Measurements from ENCODE around the gene JPT2. TPM values are rescaled to one million over a fixed set of nuclear protein-coding genes. Genes with fewer than 3 reads are reported as not detected.

Gene JPT2
- total RNA-seq, 2 experiments from 2014 or later: 56.1 to 61.7 TPM

DNA sequence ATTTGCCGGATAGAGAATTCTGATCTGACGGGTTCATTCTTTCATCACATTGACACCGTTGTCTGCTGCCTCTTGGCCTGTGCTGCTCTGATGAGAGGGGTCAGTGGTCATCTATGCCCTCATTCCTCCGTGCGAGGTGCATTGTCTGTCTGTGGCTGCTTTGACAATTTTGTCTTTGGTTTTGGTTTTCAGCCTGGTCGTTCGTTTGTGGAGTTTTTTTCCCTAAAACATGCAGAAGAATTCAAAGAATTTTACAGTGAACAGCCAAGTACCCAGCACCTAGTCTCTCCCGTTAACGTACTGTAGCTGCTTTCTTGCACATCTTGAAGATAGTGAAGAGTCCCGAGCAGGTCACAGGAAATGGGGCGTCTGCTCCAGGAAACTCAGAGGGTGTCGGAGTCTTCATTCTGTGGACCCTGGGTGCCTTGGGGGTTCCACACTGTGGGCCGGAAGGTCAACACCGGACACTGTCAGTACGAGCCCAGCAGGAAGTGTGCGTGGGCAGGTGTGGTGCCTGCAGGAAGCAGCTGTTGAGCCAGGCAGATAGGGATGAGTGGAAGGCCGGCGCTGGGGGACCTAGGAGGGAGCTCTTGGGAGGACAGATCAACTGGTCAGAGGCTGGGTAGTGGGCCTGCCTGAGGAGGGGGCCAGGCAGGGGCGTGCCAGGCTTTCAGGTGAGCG lies 37.7 kb upstream of the JPT2 start:
- ChIA-PET CTCF (no interaction called here), POLR2A (no interaction called here)
- DNase-seq (no peak), ATAC-seq (no peak)
- no peaks in the 10 kb centered on the region for H3K9me3 Mint-ChIP-seq (ENCODE audit: insufficient read depth)
- no peak overlapping the region for H3K4me3 Mint-ChIP-seq
- H3K36me3 Mint-ChIP-seq (ENCODE audit: low read depth): peaks cover 48% of the 10 kb centered on the region
- H3K27me3 Mint-ChIP-seq (ENCODE audit: low read depth): no peaks in the 10 kb centered on the region
- H3K4me1 Mint-ChIP-seq (ENCODE audit: low read depth): peaks cover 9% of the 10 kb centered on the region
- no peak overlapping the region for H3K27ac Mint-ChIP-seq

DNA sequence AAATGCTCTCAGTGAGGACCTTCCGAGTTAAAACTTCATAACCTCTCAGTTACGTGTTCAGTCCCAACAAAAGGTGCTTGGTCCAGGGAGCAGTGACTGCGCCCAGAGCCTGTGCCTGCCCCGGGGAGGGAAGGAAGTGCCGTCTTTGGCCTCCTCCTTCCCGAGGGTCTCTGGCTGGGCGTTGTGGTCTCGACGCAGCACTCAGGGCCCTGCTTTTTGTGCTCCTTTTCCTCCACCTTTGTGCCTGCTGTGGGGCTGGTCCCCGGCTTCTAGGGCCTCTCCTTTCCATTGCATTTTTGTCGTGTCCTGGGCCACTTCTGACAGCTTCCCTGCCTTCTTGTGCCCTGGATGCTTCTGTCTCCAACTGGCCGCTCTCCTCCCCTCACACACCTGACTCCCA lies 36.8 kb upstream of the JPT2 start:
- CTCF ChIA-PET: no interaction called here
- peaks cover 53% of the 10 kb centered on the region for H3K36me3 Mint-ChIP-seq (ENCODE audit: low read depth)
- POLR2A ChIA-PET: no interaction called here
- ATAC-seq (no peak), DNase-seq (no peak)
- H3K4me1 Mint-ChIP-seq (ENCODE audit: low read depth): peaks cover 17% of the 10 kb centered on the region
- H3K27me3 Mint-ChIP-seq (ENCODE audit: low read depth): no peaks in the 10 kb centered on the region
- H3K4me3 Mint-ChIP-seq: no peak overlapping the region
- H3K27ac Mint-ChIP-seq: no peak overlapping the region
- H3K9me3 Mint-ChIP-seq (ENCODE audit: insufficient read depth): no peaks in the 10 kb centered on the region

GRCh38 chr16:1642148-1642547 lies 35.9 kb upstream of the JPT2 start:
- ATAC-seq: no peak
- no peak overlapping the region for H3K4me3 Mint-ChIP-seq
- H3K9me3 Mint-ChIP-seq (ENCODE audit: insufficient read depth): no peaks in the 10 kb centered on the region
- H3K36me3 Mint-ChIP-seq (ENCODE audit: low read depth): peaks cover 59% of the 10 kb centered on the region
- H3K27ac Mint-ChIP-seq: no peak overlapping the region
- H3K27me3 Mint-ChIP-seq (ENCODE audit: low read depth): no peaks in the 10 kb centered on the region
- H3K4me1 Mint-ChIP-seq (ENCODE audit: low read depth): peaks cover 24% of the 10 kb centered on the region
- no peak for DNase-seq
- ChIA-PET CTCF (no interaction called here), POLR2A (no interaction called here)

DNA sequence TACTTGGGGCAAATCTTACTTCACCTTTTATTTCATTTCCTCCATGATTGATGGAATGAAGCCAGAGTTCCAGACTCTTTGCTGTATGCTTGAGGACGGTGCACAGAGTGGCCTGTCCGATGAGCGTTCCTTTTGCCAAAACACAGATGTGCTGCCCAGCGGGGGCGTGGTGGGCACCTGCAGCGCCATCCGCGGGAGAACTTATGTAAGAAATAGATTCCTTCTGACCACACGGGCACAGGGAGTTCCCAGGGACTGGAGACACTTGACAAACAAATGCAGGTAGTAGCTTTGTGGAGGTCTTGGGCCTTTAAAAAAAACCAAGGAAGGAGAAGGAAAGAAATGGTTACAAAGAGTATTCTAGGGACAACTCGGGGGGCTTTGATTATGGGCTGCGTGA lies 35.3 kb upstream of the JPT2 start:
- H3K36me3 Mint-ChIP-seq (ENCODE audit: low read depth): peaks cover 60% of the 10 kb centered on the region
- no peaks in the 10 kb centered on the region for H3K27me3 Mint-ChIP-seq (ENCODE audit: low read depth)
- no peak overlapping the region for H3K4me3 Mint-ChIP-seq

GRCh38 chr16:1643521-1643920 lies 34.6 kb upstream of the JPT2 start:
- CTCF ChIA-PET: no interaction called here
- no peak for DNase-seq
- ATAC-seq: no peak
- H3K36me3 Mint-ChIP-seq (ENCODE audit: low read depth): peaks cover 59% of the 10 kb centered on the region
- peaks cover 24% of the 10 kb centered on the region for H3K4me1 Mint-ChIP-seq (ENCODE audit: low read depth)
- H3K4me3 Mint-ChIP-seq: no peak overlapping the region
- H3K27me3 Mint-ChIP-seq (ENCODE audit: low read depth): no peaks in the 10 kb centered on the region
- POLR2A ChIA-PET: interaction anchor here (0.6 kb wide), 1 partner anchor 101 kb away, joined by 3 read pairs; no protein-coding TSS in a partner anchor
- H3K9me3 Mint-ChIP-seq (ENCODE audit: insufficient read depth): no peaks in the 10 kb centered on the region
- no peak overlapping the region for H3K27ac Mint-ChIP-seq

More for the DNA sequence above, 35.3 kb upstream of the JPT2 start:
- POLR2A ChIA-PET: no interaction called here
- CTCF ChIA-PET: no interaction called here
- Mint-ChIP-seq H3K27ac (no peak overlapping the region), H3K4me1 (ENCODE audit: low read depth) (peaks cover 24% of the 10 kb centered on the region), H3K9me3 (ENCODE audit: insufficient read depth) (no peaks in the 10 kb centered on the region)
- ATAC-seq (no peak), DNase-seq (no peak)

GRCh38 chr16:1645914-1646525 lies 32.1 kb upstream of the JPT2 start:
- ChIA-PET CTCF (no interaction called here), POLR2A (no interaction called here)
- H3K27ac Mint-ChIP-seq: peak overlapping the region; percentile 83
- no peaks in the 10 kb centered on the region for H3K27me3 Mint-ChIP-seq (ENCODE audit: low read depth)
- H3K4me1 Mint-ChIP-seq (ENCODE audit: low read depth): peaks cover 20% of the 10 kb centered on the region
- no peak overlapping the region for H3K4me3 Mint-ChIP-seq
- peaks cover 53% of the 10 kb centered on the region for H3K36me3 Mint-ChIP-seq (ENCODE audit: low read depth)
- DNase-seq: peak; percentile 60
- no peaks in the 10 kb centered on the region for H3K9me3 Mint-ChIP-seq (ENCODE audit: insufficient read depth)
- ATAC-seq: peak; percentile 85

DNA sequence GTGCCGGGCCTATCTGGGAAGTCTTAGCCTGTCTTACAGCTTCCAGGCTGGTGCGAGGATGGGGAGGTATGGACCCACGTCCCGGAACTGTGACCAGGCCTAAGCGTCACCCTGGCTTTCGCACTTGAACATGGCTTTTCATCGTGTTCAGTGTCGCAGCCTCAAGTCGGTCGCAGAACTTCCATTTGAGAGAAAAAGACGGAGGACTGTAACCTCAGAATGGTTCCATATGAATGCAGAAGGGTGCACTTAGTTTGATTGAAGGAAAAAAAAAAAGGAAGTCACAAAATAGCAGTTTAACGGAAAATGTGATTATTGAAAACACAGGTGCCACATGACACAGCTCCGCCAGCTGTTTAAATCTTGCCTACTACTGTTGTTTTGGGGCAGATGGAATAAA lies 30.2 kb upstream of the JPT2 start:
- no peaks in the 10 kb centered on the region for H3K9me3 Mint-ChIP-seq (ENCODE audit: insufficient read depth)
- H3K27me3 Mint-ChIP-seq (ENCODE audit: low read depth): no peaks in the 10 kb centered on the region
- DNase-seq (no peak), ATAC-seq (no peak)
- H3K4me1 Mint-ChIP-seq (ENCODE audit: low read depth): peaks cover 20% of the 10 kb centered on the region
- peaks cover 51% of the 10 kb centered on the region for H3K36me3 Mint-ChIP-seq (ENCODE audit: low read depth)
- ChIA-PET CTCF (interaction anchor here (0.6 to 1.3 kb wide), 2 partner anchors 20 to 34 kb away, joined by 3 read pairs; no protein-coding TSS in a partner anchor), POLR2A (no interaction called here)
- no peak overlapping the region for H3K27ac Mint-ChIP-seq
- no peak overlapping the region for H3K4me3 Mint-ChIP-seq

GRCh38 chr16:1650131-1650530 lies 27.9 kb upstream of the JPT2 start:
- no peak overlapping the region for H3K4me3 Mint-ChIP-seq
- peaks cover 55% of the 10 kb centered on the region for H3K36me3 Mint-ChIP-seq (ENCODE audit: low read depth)
- H3K9me3 Mint-ChIP-seq (ENCODE audit: insufficient read depth): no peaks in the 10 kb centered on the region
- POLR2A ChIA-PET: no interaction called here
- no peak for ATAC-seq
- peaks cover 16% of the 10 kb centered on the region for H3K4me1 Mint-ChIP-seq (ENCODE audit: low read depth)
- CTCF ChIA-PET: no interaction called here
- no peaks in the 10 kb centered on the region for H3K27me3 Mint-ChIP-seq (ENCODE audit: low read depth)
- DNase-seq: no peak
- no peak overlapping the region for H3K27ac Mint-ChIP-seq

- Mint-ChIP-seq H3K27me3 (ENCODE audit: low read depth) (no peaks in the 10 kb centered on the region), H3K36me3 (ENCODE audit: low read depth) (peaks cover 51% of the 10 kb centered on the region), H3K27ac (peak overlapping the region; percentile 13), H3K4me3 (no peak overlapping the region), H3K9me3 (ENCODE audit: insufficient read depth) (no peaks in the 10 kb centered on the region), H3K4me1 (ENCODE audit: low read depth) (peaks cover 5% of the 10 kb centered on the region)
- ATAC-seq (no peak), DNase-seq (peak; percentile 24)
- POLR2A ChIA-PET: no interaction called here
- CTCF ChIA-PET: no interaction called here
Observed at GRCh38 chr16:1651094-1651973, 26.7 kb upstream of the JPT2 start.

- ChIA-PET CTCF (no interaction called here), POLR2A (no interaction called here)
- H3K36me3 Mint-ChIP-seq (ENCODE audit: low read depth): peaks cover 46% of the 10 kb centered on the region
- no peaks in the 10 kb centered on the region for H3K9me3 Mint-ChIP-seq (ENCODE audit: insufficient read depth)
- no peaks in the 10 kb centered on the region for H3K4me1 Mint-ChIP-seq (ENCODE audit: low read depth)
- H3K27ac Mint-ChIP-seq: no peak overlapping the region
- no peak for ATAC-seq
- H3K4me3 Mint-ChIP-seq: no peak overlapping the region
- no peaks in the 10 kb centered on the region for H3K27me3 Mint-ChIP-seq (ENCODE audit: low read depth)
- no peak for DNase-seq
Observed at GRCh38 chr16:1651974-1652312, 26.1 kb upstream of the JPT2 start.

DNA sequence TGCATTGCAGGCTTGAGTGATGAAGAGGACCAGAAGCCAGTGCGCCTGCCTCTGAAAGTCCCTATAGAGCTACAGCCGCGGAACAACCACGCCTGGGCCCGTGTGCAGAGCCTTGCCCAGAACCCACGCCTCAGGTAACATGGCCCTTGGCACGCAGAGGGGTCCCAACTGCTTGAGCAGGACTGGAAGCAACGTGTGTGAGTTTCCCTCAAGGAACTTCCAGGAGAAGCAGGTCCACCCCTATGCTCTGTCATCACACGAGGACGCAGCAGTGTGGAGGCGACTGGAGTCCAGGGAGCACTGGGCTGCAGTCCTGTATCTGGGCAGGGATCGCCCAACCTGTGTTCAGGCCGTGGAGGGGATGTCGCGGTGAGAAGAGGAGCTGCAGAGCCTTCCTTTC lies 25.1 kb upstream of the JPT2 start:
- no peak overlapping the region for H3K4me3 Mint-ChIP-seq
- no peak for DNase-seq
- no peaks in the 10 kb centered on the region for H3K9me3 Mint-ChIP-seq (ENCODE audit: insufficient read depth)
- no peak for ATAC-seq
- H3K36me3 Mint-ChIP-seq (ENCODE audit: low read depth): peaks cover 42% of the 10 kb centered on the region
- no peaks in the 10 kb centered on the region for H3K27me3 Mint-ChIP-seq (ENCODE audit: low read depth)
- POLR2A ChIA-PET: no interaction called here
- no peaks in the 10 kb centered on the region for H3K4me1 Mint-ChIP-seq (ENCODE audit: low read depth)
- no peak overlapping the region for H3K27ac Mint-ChIP-seq
- CTCF ChIA-PET: no interaction called here

DNA sequence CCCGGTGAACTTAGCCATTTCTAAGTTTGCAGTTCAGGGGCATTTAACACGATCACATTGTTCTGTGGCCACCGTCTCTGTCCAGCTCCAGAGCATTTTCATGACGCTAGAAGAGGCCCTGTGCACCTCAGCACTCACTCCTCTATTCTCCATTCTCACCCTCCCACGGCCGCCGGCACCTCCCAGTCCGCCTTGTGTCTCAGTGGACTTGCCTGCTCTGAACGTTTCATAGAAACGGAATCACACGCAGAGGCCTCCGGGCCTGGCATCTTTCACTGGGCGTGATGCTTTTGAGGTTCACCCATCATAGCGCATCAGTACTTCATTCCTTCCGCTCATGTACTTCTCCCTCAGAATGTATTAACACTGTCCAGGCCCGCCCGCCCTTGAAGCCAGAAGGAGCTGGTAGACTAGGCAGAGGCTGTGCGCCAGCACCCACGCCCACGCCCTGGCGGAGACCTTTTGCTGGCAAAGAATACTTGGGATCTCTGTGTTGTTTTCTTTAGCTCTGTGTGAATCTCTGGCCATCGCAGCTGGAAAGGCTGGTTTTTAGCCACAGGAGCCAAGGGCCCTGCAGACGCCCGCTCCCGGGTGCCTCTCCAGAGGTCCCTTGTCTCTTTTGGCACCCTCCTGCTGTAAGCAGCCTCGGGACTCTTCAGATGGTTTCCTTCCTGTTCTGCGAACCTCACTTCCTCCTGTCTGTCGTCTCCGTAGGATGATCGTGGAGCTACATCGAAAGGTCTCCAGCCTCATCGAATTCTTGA lies 23.4 kb upstream of the JPT2 start:
- H3K4me1 Mint-ChIP-seq (ENCODE audit: low read depth): no peaks in the 10 kb centered on the region
- CTCF ChIA-PET: no interaction called here
- H3K27ac Mint-ChIP-seq: no peak overlapping the region
- ATAC-seq (no peak), DNase-seq (no peak)
- no peaks in the 10 kb centered on the region for H3K27me3 Mint-ChIP-seq (ENCODE audit: low read depth)
- peaks cover 38% of the 10 kb centered on the region for H3K36me3 Mint-ChIP-seq (ENCODE audit: low read depth)
- POLR2A ChIA-PET: no interaction called here
- no peak overlapping the region for H3K4me3 Mint-ChIP-seq
- H3K9me3 Mint-ChIP-seq (ENCODE audit: insufficient read depth): no peaks in the 10 kb centered on the region

Data from activated CD8-positive, alpha-beta T cell treated with anti-CD3 and anti-CD28 coated beads, Interleukin-2, amount 10 ng/mL, durations not matched to agents 7 days and 5 days (primary cell).